ENCODE measurements around the gene CREB3L1.

GRCh38 chr11:46363031-46363407 lies 85.6 kb downstream of the CREB3L1 start:
- TF ChIP-seq CTCF (IDR thresholded peaks at IDR 0.05) (no peak), POLR2A (IDR thresholded peaks at IDR 0.05) (no peak)

All from right lobe of liver (tissue), 4 donors.